ENCODE results near the gene LRMDA.
"Not testable (repeated sequence)": the region's sequence is repeated elsewhere in the genome, so short reads cannot be mapped to it uniquely, and the experiment has no call there.

The LRMDA gene

DNA sequence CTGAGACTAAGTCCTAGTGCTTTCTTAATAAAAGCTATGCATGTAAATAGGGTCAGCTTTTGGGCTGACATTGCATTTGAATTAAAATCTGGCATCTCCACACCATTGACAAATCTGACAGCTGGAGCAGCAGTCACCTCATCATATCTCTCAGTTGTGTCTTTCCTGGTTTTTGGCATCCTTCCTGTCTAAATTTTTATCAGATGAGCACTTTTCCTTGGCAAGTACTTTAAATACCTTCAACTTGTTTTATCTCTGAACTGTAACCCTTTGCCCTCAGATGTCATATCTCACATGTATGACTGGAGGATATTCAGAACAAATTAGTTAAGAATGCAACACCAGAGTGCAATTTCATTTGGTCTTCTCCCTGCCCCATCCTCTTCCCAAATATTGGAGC is 1066.2 kb downstream of the LRMDA start:
- no peak for DNase-seq

GRCh38 chr10:76504823-76505222 is 1073.4 kb downstream of the LRMDA start:
- DNase-seq, result no peak

- no peak for DNase-seq
Measured at GRCh38 chr10:76509446-76509845, 1078.0 kb downstream of the LRMDA start.

GRCh38 chr10:76514321-76514720 is 1082.9 kb downstream of the LRMDA start:
- no peak for DNase-seq

- no peak for DNase-seq
Measured at GRCh38 chr10:76514869-76515268, 1083.4 kb downstream of the LRMDA start.

- no peak for DNase-seq
Measured at GRCh38 chr10:76522547-76522946, 1091.1 kb downstream of the LRMDA start.

DNA sequence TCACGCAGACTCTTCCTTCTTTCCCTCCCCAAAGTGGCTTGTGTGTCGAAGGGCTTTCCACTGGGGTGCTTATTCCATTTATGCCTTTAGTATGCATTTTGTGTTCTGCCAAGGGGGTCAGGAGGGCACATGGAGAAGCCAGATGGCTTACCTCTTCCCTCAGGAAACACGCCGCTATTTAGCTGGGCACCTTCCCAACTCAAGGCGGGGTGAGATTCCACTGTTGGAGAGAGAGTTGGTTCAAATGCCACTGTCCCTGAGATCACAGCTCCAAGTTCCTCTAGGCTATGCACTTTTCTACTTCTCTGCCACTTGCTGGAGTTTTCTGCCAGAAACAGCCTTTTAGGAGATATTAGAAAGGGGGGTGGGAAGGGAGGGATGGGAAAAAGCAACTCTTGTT is 1091.8 kb downstream of the LRMDA start:
- DNase-seq, result no peak

- no peak for DNase-seq
Measured at GRCh38 chr10:76523791-76524351, 1092.4 kb downstream of the LRMDA start.

DNA sequence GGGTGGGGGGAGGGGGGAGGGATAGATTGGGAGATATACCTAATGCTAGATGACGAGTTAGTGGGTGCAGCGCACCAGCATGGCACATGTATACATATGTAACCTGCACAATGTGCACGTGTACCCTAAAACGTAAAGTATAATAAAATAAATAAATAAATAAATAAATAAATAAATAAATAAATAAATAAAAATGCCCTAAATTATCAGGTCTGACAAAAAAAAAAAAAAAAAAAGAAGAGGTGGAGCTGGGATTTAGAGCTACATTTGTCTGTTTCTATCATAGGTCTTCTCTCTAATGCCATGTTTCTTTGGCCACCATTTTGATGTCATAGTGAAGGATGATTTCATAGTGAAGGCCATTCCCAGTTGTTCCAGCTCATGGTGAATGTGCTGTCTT is 1095.4 kb downstream of the LRMDA start:
- not testable (repeated sequence) for DNase-seq

GRCh38 chr10:76540331-76540730 is 1108.9 kb downstream of the LRMDA start:
- DNase-seq, result no peak

DNA sequence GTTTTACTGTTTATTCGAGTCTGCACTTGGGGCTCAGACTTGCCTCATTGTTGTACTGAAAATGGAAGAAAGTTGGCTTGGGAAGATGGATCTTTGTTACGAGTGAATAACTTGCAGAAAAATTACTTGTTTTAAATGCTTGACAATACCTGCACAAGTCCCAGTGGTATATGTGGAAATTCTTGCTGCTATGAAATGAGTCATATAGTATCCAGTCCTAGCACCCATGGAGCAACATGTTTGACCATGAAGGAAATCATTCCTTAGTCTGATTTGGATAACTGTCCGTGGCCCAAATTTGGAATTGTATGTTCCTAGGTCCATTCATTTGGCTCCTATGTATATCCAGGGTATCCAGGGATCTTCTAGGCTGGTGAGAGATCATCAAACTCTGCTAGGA is 1109.4 kb downstream of the LRMDA start:
- no peak for DNase-seq

GRCh38 chr10:76541852-76542251 is 1110.4 kb downstream of the LRMDA start:
- no peak for DNase-seq

DNA sequence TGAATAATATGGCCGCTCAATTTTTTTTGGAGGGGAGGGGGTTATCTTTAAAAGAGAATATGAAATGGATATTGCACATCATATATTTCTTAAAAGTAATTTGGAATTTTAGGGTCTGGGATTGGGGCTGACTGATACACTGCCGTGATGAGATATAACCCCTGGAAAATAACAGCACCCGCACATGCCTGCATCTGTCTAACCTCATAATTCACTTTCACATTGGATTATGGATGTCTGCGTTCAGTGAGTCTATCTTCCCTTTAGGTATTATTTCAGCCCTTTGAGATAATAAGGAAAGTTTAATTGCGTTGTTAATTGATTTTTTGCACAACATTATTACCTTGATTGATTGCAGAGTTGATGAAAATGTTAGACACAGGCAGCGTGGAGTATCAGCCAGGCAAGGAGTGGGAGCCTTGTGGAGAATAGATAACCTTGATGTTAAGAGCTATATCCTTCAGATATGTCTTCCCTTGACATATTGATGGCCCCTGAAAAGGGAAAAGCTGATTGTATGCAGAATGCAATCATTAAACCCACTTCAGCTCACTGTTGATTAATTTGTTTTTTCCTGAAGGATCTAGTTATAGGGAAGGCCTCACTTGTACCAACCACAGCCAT is 1111.0 kb downstream of the LRMDA start:
- no peak for DNase-seq

- no peak for DNase-seq
Measured at GRCh38 chr10:76543655-76544054, 1112.2 kb downstream of the LRMDA start.

DNA sequence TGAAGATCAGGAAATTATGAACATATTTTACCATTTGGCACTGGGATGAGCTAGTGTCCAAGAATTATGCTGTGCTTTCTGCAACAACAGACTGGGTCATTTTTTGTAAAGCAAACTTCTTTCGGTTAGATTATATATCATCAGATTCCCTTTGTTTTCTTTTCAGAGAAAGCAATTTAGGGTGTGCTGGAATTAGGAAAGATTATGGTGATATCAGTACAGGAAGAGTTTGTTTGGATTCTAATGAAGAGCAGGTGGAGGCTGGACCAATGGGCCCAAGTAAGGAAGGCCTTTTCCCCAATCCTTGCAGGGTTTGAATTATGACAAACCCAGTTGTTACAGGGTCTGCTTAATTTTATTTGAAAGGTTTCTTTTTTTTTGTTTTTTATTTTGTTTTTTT is 1113.4 kb downstream of the LRMDA start:
- no peak for DNase-seq

DNA sequence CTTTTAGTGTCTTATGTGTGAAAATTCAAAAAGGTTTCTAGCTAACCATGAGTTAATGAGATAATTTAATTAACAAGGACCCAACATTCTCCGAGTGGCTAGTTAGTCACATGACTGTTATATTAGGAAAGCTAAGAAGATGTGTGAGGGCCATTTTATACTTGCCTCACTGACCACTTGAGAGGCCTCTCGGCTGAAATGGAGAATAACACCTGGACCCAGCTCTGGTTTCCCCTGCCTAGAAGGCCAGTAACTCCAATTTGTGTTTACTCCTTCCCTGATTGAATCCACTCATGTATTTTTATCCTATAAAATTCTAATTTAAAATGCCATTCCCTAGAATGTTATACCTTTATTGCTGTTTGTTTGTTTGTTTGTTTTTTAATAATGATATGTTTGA is 1115.0 kb downstream of the LRMDA start:
- peak; percentile 11 for DNase-seq

DNA sequence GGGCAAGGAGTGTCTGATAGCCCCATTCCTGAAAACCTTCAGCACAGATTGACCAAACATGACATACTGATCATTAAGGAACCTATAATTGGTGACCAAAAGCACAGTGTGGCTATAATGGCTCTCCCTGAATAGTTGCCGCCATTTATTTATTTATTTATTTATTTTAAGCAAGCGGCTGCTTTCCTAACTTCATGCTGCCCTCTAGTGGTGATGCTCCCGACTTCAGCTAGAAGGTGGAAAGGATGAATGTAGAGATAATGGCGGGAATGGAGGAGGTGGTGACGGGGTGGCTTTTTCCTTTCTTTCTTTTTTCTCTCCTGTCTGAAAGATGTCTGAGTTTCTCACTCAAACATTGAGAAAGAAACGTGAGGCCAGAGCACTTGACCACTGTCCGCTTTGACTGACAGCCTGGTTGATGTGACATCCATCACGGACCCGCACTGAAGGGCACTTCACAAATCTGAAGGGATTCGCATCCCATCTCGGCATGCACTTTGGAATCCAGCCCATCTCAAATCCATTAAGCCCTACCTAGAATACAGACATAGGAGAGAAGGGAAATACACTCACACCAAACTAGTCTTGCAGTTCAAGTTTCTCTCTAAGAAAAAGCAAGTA is 1116.0 kb downstream of the LRMDA start:
- DNase-seq, result peak; percentile 13

DNA sequence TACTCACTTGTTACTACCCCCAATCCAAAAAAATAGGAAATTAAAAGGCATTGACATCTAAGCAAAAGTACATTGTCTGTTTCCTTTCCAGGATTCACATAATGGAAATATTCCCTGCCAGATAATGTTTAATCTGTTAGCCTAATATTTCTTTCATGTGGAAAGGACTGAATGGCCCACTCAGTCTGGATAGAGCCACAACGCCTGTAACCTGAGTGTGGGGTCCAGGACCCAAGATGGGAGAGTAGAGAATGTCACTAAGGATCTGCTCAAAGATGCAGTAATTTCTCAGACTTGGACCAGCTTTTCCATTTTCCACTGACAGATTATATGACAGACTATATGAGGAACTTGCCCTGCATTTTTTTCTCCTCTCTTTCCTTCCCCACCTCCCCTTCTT is 1117.3 kb downstream of the LRMDA start:
- DNase-seq, result no peak

GRCh38 chr10:76549171-76549570 is 1117.7 kb downstream of the LRMDA start:
- DNase-seq, result no peak

DNA sequence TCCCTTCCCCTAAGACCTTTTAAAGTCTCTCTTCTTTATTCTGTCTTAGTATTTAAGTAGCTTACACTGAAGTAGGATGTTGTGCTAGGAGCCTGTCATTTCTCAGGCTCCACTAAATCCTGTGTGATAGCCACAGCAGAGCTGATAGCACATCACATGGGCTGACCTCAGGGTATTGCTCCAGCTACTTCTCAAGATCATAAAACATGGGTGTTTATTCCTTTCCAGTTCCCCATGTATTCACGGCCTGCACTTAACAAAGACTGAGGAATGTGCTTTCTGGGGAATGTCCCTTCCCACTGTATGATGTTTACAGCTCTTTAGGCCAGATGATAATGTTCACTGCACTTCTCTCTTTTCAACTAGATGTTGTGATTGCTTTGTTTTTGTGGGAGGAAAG is 1119.4 kb downstream of the LRMDA start:
- DNase-seq, result no peak

GRCh38 chr10:76552091-76552873 is 1120.9 kb downstream of the LRMDA start:
- DNase-seq, result no peak

GRCh38 chr10:76553263-76554032 is 1122.0 kb downstream of the LRMDA start:
- no peak for DNase-seq

DNA sequence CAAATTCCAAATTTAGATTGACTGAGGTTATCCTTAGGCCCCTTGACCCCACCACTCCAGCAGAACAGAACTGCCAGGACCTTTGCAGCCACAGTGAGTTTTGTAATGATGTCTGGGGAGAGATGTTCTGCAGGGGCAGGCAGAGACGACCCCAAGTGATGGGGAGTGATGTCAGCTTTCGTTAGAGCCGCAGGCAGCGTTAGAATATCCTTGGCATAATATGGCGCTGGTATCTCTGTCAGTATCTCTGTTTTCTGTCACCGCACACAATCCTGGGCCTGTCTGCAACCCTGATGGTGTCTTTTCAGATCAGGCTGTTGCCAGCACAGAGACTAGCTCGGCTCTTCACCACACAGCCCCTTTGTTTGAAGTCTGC is 1122.6 kb downstream of the LRMDA start:
- no peak for DNase-seq

Measured in DMS79 (cell line).